Mucosa of rectum (tissue), 2 donors: ENCODE data around the gene MUC4.

Experiments
- H3K27ac ChIP-seq, 2 donors: one replicate each; pipeline ENCODE4 v1.7.0; 2013; ENCODE audit warnings: inconsistent platforms in 2 of 2, low read depth in 2 of 2, low read length in 2 of 2
- H3K27me3 ChIP-seq, 2 donors: one replicate each; pipeline ENCODE4 v1.7.0; 2013; ENCODE audit warnings: low read length in 2 of 2; ENCODE audit not compliant: control insufficient read depth in 2 of 2, insufficient read depth in 2 of 2
- H3K36me3 ChIP-seq, 2 donors: one replicate each; pipeline ENCODE4 v1.7.0; 2013; ENCODE audit warnings: low read length in 2 of 2; ENCODE audit not compliant: control insufficient read depth in 2 of 2, insufficient read depth in 2 of 2
- H3K4me1 ChIP-seq, 2 donors: one replicate each; pipeline ENCODE4 v1.7.0; 2013; ENCODE audit warnings: low read length in 2 of 2, mild to moderate bottlenecking in 1 of 2; ENCODE audit not compliant: control insufficient read depth in 2 of 2, insufficient read depth in 2 of 2
- H3K4me3 ChIP-seq, 2 donors: one replicate each; pipeline ENCODE4 v1.7.0; 2013; ENCODE audit warnings: low read length in 2 of 2
- H3K9ac ChIP-seq, 2 donors: one replicate each; pipeline ENCODE4 v1.7.0; 2013; ENCODE audit warnings: low read length in 2 of 2, low read depth in 1 of 2, mild to moderate bottlenecking in 1 of 2
- H3K9me3 ChIP-seq, 2 donors: one replicate each; pipeline ENCODE4 v1.7.0; 2013; ENCODE audit warnings: low read length in 2 of 2; ENCODE audit not compliant: control insufficient read depth in 2 of 2
- donor health status: healthy.
- donor health status: Normal muscosa, but diverticular disease.

The MUC4 gene

GRCh38 chr3:195853036-195853435, 41.3 kb upstream of the MUC4 start:
- H3K4me1 ChIP-seq: peaks cover 6 to 9% of the 10 kb centered on the region in 2 donors
- H3K36me3 ChIP-seq: no peaks in the 10 kb centered on the region
- no peaks in the 10 kb centered on the region for H3K27me3 ChIP-seq
- H3K4me3 ChIP-seq: no peak overlapping the region
- H3K27ac ChIP-seq: no peak overlapping the region
- H3K9ac ChIP-seq: no peak overlapping the region
- H3K9me3 ChIP-seq: no peaks in the 10 kb centered on the region

GRCh38 chr3:195850857-195851543, 39.3 kb upstream of the MUC4 start:
- no peak overlapping the region for H3K4me3 ChIP-seq
- H3K4me1 ChIP-seq: peaks cover 8 to 21% of the 10 kb centered on the region in 2 donors
- H3K36me3 ChIP-seq: no peaks in the 10 kb centered on the region
- no peaks in the 10 kb centered on the region for H3K9me3 ChIP-seq
- H3K27ac ChIP-seq: no peak overlapping the region
- no peak overlapping the region for H3K9ac ChIP-seq
- H3K27me3 ChIP-seq: no peaks in the 10 kb centered on the region

- Histone ChIP-seq H3K27me3 (no peaks in the 10 kb centered on the region), H3K9ac (peak overlapping the region in 1 of 2 donors; percentile 62), H3K9me3 (no peaks in the 10 kb centered on the region), H3K4me1 (peaks cover 8 to 21% of the 10 kb centered on the region in 2 donors), H3K27ac (peak overlapping the region; percentile 80 to 85), H3K4me3 (peak overlapping the region in 1 of 2 donors; percentile 18), H3K36me3 (no peaks in the 10 kb centered on the region)
Observed at GRCh38 chr3:195849322-195850074, 37.8 kb upstream of the MUC4 start.

- Histone ChIP-seq H3K27me3 (no peaks in the 10 kb centered on the region), H3K4me3 (no peak overlapping the region), H3K9ac (no peak overlapping the region), H3K4me1 (peaks cover 8 to 21% of the 10 kb centered on the region in 2 donors), H3K27ac (peak overlapping the region in 1 of 2 donors; percentile 85), H3K36me3 (no peaks in the 10 kb centered on the region), H3K9me3 (no peaks in the 10 kb centered on the region)
Observed at GRCh38 chr3:195847055-195847950, 35.6 kb upstream of the MUC4 start.

GRCh38 chr3:195845483-195845882, 33.8 kb upstream of the MUC4 start:
- Histone ChIP-seq H3K4me3 (no peak overlapping the region), H3K9me3 (no peaks in the 10 kb centered on the region), H3K27me3 (no peaks in the 10 kb centered on the region), H3K36me3 (no peaks in the 10 kb centered on the region), H3K27ac (no peak overlapping the region), H3K9ac (no peak overlapping the region), H3K4me1 (peaks cover 8 to 21% of the 10 kb centered on the region in 2 donors)

- Histone ChIP-seq H3K4me3 (no peak overlapping the region), H3K4me1 (peaks cover 8 to 21% of the 10 kb centered on the region in 2 donors), H3K36me3 (no peaks in the 10 kb centered on the region), H3K27ac (no peak overlapping the region), H3K27me3 (no peaks in the 10 kb centered on the region), H3K9ac (no peak overlapping the region), H3K9me3 (no peaks in the 10 kb centered on the region)
Observed at GRCh38 chr3:195844671-195845218, 33.0 kb upstream of the MUC4 start.

- Histone ChIP-seq H3K36me3 (no peaks in the 10 kb centered on the region), H3K27ac (no peak overlapping the region), H3K9me3 (no peaks in the 10 kb centered on the region), H3K27me3 (no peaks in the 10 kb centered on the region), H3K4me3 (no peak overlapping the region), H3K4me1 (peaks cover 4 to 7% of the 10 kb centered on the region in 2 donors), H3K9ac (no peak overlapping the region)
Observed at GRCh38 chr3:195839260-195840010, 27.7 kb upstream of the MUC4 start.

- Histone ChIP-seq H3K36me3 (no peaks in the 10 kb centered on the region), H3K4me1 (peaks cover 4 to 7% of the 10 kb centered on the region in 2 donors), H3K27ac (no peak overlapping the region), H3K4me3 (no peak overlapping the region), H3K9ac (no peak overlapping the region), H3K9me3 (no peaks in the 10 kb centered on the region), H3K27me3 (no peaks in the 10 kb centered on the region)
Observed at GRCh38 chr3:195838714-195839113, 27.0 kb upstream of the MUC4 start.

- H3K27me3 ChIP-seq: no peaks in the 10 kb centered on the region
- no peak overlapping the region for H3K27ac ChIP-seq
- H3K4me1 ChIP-seq: peaks cover 4 to 7% of the 10 kb centered on the region in 2 donors
- no peaks in the 10 kb centered on the region for H3K36me3 ChIP-seq
- H3K4me3 ChIP-seq: no peak overlapping the region
- no peaks in the 10 kb centered on the region for H3K9me3 ChIP-seq
- no peak overlapping the region for H3K9ac ChIP-seq
Observed at GRCh38 chr3:195836476-195837135, 24.9 kb upstream of the MUC4 start.
